ENCODE results near the gene CEP85.

DNA sequence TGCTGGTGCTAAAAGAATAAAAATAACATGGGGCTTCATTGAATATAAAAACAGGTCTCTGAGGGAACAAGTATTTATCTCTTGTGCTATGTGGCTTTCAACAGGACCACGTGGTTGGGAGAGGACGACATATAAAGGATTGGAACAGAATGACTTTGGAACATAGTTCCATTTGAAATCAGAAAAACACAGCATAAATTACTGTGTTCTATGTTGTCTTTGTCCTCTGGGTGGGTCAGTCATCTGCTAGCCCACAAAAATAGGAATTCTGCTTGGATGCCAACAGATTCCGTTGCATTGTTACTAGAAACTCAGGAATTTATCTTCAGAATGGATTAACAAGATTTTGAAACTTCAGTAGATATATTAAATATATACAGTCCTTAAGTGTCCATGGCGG, 5.9 kb downstream of the CEP85 start:
- TF ChIP-seq, protein P1, sequence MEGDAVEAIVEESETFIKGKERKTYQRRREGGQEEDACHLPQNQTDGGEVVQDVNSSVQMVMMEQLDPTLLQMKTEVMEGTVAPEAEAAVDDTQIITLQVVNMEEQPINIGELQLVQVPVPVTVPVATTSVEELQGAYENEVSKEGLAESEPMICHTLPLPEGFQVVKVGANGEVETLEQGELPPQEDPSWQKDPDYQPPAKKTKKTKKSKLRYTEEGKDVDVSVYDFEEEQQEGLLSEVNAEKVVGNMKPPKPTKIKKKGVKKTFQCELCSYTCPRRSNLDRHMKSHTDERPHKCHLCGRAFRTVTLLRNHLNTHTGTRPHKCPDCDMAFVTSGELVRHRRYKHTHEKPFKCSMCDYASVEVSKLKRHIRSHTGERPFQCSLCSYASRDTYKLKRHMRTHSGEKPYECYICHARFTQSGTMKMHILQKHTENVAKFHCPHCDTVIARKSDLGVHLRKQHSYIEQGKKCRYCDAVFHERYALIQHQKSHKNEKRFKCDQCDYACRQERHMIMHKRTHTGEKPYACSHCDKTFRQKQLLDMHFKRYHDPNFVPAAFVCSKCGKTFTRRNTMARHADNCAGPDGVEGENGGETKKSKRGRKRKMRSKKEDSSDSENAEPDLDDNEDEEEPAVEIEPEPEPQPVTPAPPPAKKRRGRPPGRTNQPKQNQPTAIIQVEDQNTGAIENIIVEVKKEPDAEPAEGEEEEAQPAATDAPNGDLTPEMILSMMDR (IDR thresholded peaks at IDR 0.05): no peak
- no peak for TF ChIP-seq EP300 (IDR thresholded peaks at IDR 0.05)

Data from gastroesophageal sphincter (tissue), 3 donors.